Measurements from ENCODE around the gene VAV3.
"Not testable (repeated sequence)": the region's sequence is repeated elsewhere in the genome, so short reads cannot be mapped to it uniquely, and the experiment has no call there.

VAV3 gene

DNA sequence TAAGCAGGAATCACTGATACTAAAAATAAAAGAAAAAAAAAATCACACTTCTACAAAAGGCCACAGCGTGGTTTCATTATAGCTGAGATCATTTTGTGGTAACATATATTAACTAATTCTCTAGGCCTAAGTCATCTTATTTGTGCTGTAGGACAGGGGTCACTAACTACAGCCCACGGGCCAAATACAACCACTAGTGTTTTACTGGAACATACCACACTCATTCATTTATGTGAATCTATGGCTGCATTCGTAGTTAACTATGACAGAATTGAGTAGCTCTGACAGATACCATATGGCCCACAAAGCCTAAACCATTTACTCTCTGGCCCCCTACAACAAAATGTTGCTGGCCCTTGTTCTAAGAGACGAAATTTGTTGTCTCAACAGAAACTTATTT, 224.4 kb downstream of the VAV3 start:
- DNase-seq (ENCODE audit: low read depth in 2 of 2): no peak

DNA sequence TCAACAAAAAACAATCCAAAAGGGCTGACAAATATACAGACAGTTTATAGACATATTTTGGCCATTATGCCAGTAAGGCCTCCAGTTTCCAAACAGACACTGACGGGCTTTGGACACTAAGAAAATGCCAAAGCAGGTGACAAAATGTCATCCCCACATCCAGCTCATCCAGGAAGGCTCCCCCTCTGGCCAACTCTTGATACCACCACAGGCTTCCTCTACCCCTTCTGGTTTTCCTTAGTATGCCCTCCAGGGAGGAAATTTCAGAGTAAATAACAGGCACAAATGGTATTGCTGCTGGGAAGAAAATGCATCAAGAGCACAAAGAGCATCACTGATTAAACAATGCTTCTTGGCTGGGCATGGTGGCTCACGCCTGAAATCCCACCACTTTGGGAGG, 225.3 kb downstream of the VAV3 start:
- DNase-seq (ENCODE audit: low read depth in 2 of 2): no peak

DNA sequence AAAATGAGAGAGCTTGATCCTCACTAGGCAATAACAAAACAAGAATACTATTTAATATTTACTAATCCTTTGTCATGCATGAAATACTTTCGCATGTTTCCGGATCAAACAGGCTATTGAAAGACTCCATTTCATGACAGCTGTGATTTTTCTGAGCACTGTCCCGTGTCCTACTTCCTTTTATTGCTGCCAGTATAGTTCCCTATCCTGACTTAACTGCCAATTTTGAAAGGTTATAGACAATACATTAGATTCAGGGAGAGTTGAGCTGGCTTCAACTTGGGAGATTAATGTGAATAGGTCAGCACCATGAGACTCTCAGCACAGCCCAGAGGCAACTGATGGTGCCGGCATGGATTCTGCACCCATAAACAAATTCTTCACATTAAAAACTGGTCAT, 225.8 kb downstream of the VAV3 start:
- no peak for DNase-seq (ENCODE audit: low read depth in 2 of 2)

DNA sequence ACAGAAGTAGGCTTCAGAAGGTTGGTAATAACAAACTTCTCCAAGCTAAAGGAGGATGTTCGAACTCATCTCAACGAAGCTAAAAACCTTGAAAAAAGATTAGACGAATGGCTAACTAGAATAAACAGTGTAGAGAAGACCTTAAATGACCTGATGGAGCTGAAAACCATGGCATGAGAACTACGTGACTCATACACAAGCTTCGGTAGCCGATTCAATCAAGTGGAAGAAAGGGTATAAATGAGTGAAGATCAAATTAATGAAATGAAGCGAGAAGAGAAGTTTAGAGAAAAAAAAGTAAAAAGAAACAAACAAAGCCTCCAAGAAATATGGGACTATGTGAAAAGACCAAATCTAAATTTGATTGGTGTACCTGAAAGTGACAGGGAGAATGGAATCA, 231.6 kb downstream of the VAV3 start:
- DNase-seq (ENCODE audit: low read depth in 2 of 2): not testable (repeated sequence)

DNA sequence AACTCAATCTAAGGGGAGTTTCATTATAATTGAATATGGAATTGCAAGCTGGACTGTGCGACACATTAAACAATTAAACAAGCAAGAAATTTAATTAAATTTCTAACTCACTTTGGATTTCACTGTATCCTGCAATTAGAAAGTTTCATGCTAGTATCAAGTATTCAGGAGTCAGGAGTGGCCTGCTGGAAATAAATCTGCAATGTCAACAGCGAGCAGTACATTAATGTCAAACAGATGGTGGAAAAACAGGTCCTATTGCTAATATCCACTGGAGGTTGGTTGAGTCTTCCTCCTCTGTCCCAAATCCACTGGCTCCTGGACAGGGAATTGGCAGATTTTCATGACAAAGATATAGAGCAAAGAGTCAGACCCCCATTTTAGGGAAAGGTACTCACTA, 237.1 kb downstream of the VAV3 start:
- no peak for DNase-seq (ENCODE audit: low read depth in 2 of 2)

DNA sequence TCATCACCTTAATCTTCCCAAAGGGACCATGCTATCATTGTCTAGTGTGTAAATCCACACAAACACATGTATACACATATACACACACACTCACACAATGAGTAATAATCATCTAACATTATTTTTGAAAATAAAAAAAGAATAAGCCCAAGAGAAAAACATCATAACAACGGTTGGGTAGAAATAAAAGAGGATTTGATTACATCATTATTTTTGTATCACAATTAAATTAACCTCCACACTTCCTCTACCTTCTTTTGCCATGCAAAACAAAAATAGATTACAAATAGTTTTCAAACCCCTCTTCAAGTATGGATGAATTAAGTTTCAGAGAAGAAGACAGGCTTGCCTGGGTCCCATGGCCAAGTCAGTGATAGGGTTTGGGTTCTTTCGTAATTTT, 238.1 kb downstream of the VAV3 start:
- DNase-seq (ENCODE audit: low read depth in 2 of 2): no peak

DNA sequence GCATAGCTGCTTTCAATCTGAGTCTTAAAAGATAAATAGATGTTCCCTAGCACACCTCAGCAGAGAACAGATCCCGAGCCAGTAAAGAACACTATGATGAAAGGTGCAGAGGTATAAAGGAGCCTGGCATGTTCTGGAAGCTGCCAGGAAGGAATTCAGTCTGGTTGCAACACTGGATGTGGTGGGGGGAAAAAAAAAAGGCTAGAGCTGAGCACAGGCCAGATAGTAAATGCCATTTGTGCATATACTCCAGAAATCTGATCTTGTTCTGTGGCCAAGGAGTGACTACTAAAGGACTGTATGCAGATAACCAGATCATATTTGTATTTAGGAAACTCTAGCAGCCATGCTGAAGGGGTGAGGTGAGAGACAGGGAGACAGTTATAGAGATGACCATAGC, 240.3 kb downstream of the VAV3 start:
- no peak for DNase-seq (ENCODE audit: low read depth in 2 of 2)

DNA sequence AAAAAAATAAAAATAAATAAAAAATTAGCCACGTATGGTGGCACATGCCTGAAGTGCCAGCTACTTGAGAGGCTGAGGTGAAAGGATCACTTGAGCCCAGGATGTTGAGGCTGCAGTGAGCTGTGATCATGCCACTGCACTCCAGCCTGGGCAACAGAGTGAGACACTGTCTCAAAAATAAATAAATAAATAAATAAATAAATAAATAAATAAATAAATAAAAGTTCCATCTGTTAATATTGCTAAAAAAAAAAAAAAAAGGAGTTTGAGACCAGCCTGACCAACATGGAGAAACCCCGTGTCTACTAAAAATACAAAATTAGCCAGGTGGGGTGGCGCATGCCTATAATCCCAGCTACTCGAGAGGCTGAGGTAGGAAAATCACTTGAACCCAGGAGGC, 244.8 kb downstream of the VAV3 start:
- not testable (repeated sequence) for DNase-seq (ENCODE audit: low read depth in 2 of 2)

DNA sequence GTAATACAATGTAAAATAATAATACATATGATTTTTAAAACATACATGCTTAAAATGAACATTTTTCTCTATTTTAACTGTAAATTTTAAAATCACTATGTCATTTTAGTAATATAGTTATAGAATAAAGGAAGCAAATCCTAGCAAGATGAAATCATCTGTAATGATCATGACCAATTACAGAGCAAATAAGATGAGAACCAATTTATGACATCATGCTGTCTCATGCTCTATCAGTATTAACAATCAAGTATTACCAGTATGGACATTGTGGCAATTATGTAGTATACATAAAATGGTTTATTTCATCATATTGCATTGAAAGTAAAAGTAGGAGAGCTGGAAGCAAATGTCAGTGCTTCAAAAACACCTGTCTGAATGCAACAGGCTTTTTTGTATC, 255.0 kb downstream of the VAV3 start:
- DNase-seq (ENCODE audit: low read depth in 2 of 2): no peak

DNA sequence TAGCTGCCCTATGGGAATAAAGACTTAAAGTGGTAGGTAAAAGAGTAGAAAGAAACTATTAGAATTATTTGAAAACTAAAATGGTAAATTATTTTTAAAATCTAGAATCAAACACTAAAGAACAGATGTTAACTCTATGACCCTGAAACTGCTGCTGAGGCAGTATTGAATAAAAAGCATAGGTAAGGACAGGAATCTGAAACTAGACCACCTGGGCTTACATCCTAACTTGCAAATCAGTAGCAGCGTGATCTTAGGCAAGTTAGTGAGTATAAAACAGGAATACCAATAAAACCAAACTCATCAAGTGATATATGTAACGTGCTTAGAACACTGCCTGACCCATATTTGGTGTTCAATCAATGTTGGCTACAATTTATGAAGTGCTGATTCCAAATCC, 257.9 kb downstream of the VAV3 start:
- no peak for DNase-seq (ENCODE audit: low read depth in 2 of 2)

DNA sequence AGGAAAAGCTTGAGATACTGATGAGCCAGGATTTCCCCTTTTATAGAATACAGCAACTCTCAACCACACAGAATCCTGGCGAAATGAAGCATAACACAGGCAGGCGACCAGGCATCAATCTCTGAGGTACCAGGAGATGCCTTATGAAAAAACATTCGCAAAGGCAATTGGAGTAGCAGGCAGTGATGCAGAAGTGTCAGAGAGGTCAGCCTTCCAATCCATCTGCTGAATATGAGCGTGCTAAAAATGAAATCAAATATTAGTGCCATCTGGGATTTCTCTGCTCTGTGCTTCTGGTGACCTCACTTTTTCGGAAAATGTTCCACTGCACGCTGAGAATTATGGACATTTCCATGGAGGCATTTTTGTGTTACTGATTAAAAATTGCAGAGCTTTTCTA, 258.8 kb downstream of the VAV3 start:
- no peak for DNase-seq (ENCODE audit: low read depth in 2 of 2)

DNA sequence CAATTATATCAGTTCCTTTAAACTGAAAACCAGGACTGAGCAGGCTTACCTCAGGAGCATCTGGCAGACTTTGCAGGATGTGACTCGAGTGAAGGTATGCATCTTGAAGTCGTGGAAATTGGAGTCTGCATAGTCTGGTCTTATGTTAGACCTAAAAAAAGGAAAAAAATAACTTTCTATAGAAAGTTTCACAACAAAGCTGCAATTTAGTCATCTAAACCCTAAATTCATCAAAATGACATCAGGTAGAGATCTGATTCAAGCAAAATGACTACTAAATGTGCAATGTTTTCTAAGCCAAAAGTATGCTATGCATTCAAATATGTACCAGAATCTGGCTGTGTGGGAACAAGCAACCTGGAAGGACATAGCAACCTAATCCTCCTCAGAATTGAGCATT, 260.1 kb downstream of the VAV3 start:
- no peak for DNase-seq (ENCODE audit: low read depth in 2 of 2)

DNA sequence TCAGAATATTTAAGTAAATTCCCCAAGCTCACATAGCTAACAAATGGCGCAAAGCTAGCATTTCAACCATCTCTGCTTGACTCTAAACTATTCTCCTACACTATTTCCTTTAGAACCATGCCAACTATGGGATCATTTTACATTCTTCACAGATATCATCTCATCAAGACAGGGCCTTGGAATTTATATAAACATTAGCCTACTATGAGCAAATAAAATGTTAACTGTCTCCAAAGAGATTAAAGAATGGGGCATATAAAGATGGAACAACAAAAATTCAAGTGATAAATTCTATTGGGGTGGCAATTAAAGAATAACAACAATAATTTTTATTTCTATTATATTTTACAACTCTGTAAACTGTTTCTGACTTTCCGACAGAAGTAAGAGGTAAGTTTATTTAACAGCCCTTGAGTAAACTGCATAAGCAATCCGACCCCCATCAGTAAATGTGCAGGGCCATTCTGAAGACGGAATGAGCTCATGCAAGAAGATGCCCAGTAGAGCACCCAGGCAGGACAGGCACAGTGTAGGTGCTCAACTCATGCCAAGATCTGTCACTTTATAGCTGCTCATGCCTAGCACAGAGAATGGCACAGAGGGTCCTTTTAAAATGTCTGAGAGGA, 261.9 kb downstream of the VAV3 start:
- DNase-seq (ENCODE audit: low read depth in 2 of 2): no peak

DNA sequence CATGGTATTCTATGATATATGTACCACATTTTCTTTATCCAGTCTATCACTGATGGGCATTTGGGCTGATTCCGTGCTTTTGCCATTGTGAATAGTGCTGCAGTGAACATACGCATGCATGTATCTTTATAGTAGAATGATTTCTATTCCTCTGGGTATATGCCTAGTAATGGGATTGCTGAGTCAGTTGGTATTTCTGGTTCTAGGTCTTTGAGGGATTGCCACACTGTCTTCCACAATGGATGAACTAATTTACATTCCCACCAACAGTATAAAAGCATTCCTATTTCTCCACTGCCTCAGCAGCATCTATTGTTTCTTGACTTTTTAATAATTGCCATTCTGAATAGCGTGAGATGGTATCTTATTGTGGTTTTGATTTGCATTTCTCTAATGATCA, 264.3 kb downstream of the VAV3 start:
- DNase-seq (ENCODE audit: low read depth in 2 of 2): not testable (repeated sequence)

DNA sequence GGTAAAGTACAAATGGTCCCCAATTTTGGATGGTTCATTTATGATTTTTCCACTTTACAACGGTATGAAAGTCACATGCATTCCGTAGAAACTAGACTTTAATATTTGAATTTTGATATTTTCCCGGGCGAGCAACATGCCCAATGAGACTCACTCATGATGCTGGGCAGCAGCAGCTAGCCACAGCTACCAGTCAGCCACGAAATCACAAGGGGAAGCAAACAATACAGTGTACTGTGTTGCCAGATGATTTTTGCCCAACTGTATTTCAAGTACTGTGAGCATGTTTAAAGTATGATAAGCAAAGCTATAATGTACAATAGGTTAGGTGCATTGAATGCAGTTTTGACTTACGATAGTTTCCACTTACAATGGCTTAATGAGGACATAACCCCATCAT, 266.8 kb downstream of the VAV3 start:
- no peak for DNase-seq (ENCODE audit: low read depth in 2 of 2)

DNA sequence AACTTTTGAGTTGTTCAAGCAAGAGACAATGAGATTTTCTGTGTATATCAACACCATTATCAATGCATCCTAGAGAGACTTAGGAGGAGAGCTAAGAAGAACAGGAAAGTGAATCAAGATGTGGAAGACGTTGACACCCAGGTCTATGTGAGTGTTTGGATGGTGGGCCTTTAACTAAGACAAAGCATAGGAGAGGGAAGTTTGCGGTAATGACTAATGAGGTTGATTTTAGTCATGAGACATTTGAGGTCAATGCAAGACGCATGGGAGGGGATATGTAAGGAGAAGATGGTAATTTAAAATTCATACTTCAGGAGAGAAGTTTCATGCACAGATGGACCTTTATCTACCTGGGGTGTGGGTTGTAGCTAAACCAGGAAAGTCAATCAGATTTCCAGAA, 269.6 kb downstream of the VAV3 start:
- no peak for DNase-seq (ENCODE audit: low read depth in 2 of 2)

DNA sequence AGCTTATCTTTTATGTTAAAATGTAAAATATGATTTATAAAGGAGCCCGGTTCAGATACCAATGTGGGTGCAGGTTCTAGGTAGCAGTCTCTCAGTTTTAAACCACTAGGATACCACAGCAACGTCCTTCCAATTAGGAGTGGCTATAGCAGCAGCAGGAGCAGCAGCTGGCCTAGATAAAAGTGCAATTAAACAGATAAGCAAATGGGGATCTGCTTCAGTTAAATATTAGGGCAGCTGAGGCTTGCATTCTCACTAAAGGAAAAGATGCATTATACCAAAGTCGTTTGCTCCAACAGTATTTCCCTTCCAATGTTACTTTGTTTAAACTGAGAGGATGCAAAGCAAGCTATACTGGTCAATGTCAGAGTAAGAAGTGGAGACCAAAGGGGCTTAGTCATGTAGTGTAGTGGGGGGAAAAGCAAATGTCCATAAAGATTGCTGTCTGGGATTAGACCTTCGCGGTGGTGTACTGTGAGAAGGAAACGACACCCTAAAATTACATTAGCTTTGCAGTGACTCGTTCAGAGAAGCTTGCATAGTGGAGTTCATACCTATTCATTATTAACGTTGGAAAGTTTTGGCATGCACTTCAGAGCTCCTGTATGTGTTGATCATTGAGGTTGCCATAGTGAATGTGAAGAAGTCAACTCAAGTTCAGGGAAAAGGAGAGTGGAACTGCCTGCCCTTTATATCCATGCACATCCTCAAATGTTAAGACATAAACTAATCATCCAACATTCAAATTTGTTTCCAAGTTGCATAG, 272.2 kb downstream of the VAV3 start:
- DNase-seq (ENCODE audit: low read depth in 2 of 2): no peak

DNA sequence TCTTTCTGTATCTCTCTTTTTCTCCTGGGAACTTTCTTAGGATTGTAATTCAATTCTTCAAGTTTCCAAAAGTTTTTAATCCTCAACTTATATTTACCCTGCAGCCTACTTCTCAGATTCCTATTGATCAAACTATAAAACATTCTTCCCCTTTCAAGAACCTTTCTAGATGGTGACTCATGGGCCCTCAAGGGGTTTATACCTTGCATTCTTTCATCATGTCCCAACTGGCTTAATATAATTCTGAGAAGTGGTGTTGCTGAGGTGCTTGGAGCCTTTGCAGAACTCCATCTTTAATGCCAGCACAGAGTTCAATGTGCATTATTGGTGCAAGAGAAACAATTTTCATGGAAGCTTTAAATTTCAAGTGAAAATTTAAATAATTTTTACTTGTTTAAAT, 273.4 kb downstream of the VAV3 start:
- DNase-seq (ENCODE audit: low read depth in 2 of 2): no peak

DNA sequence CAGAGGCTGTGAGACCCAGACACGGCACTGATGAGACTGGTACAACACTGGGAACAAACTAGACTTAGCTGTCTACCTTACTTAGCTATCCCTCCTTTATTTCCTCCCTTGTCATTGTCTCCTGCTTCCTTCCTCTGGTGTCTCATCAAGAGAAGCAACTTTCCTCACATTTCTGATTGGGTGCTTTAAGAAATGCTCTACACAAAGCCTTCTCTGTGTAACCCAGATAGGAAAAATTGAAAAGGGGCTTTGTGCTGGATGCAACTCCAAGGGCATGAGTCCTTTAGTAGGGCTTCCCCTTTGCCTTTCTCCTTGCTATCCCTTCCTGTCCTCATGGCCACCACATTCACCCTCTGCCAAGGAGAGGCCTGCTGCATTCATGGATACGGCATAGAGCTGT, 274.5 kb downstream of the VAV3 start:
- no peak for DNase-seq (ENCODE audit: low read depth in 2 of 2)

DNA sequence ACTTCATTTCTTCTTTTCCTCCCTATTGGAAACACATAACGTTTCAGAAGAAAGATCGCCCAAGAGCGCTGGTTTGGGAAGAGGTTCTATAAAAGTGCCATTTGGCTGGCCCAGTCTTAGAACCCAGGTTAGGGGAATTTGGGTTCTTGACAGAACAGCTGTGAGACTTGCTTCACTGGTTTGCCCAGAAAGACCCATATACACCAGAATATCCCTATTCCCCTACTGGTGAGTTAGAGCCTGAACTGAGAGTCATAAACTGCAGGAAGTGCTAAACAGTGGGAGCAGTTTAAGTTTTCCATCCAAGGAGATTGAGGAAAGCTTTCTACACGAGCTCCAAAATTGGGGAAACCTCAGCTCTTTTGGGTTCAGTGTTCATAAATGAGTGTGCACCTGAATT, 275.2 kb downstream of the VAV3 start:
- no peak for DNase-seq (ENCODE audit: low read depth in 2 of 2)

DNA sequence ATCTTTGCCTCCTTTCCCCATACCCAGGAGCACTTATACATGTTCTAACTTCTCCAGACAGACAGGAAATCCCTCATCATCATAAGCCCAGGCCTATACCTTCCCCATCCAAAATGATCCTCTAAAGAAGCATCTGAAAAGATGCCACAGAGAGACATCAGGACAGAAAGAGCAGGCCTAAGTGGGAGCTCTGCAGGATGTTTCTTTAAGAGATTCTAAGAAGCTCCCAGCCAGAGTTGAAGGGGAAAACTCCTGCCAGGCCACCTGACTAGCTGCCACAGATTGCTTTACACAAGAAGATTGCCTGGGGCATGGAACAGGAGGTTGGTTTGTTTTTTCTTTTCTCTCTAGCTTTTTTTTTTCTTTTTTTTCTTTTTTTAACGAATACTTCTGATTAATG, 275.8 kb downstream of the VAV3 start:
- no peak for DNase-seq (ENCODE audit: low read depth in 2 of 2)

DNA sequence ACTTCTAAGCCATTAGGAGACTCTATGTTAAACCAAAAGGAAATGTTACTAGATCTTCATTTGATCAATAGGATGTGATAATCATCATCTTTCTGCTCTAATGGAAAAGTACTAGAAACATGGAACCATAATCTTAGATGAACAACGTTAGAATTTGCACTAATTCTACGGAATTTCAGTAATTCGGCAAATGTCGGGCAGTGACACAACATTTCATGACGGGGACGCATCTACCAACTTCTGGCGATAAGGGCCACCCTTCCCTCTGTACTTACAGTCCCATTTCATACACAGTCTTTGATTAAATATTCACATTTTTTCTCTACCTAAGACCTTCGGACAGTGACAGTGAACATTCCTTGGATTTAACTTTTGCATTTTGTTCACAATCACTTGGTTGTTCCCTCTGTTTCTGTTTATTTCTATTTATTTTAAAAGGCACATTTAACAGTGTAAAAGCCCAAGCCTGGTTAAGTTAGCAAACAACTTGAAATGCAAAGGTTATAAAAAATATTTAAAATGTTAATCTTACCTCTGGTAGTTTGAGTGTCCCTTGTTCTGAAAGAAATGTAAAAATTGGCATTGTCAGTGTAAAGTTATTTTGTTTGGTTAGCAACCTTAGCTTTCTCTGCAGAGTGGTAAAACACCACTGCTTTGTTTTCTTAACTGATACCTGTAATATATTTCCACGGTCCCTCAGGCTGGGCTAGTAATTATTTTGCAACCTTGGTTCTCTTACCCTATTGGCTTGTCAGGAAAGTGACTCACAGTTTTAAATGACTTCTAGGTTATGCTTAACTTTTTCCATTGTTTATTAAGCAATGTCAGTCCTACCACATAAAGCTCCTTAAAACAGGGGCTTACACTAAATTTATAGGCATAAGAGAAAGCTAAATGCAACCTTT, 276.9 kb downstream of the VAV3 start:
- no peak for DNase-seq (ENCODE audit: low read depth in 2 of 2)

DNA sequence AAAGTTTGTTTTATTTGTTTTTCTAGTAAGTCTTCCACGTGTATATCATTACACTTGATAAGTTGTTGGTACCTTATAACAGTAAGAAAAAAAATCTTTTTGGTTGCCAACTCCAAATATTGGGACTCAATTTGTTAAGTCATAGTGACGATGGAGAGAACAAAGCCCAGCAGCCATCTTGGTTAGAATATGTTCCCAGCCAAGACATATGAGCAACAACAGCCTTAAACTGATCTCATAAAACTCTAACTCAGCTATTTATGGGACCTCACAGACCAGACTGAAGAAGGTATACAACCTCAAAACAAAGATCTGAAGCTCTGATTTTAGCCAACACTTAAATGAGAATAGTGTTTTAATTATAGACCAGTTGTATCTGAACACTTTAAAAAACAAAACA, 281.3 kb downstream of the VAV3 start:
- DNase-seq (ENCODE audit: low read depth in 2 of 2): no peak
